Vagina (tissue), 2 donors: ENCODE results near the gene SIPA1L3. TPM values are rescaled to one million over a fixed set of nuclear protein-coding genes. Genes with fewer than 3 reads are reported as not detected.

Experiments used
- DNase-seq, 2 donors: peaks; one replicate each; pipeline ENCODE4 v3.0.0-alpha.2; 2017; ENCODE audit errors: extremely low spot score in 2 of 2
- H3K27ac ChIP-seq: fragments of 200-600 bp; sonication (generic); one replicate; pipeline ENCODE4 v1.5.1; 2019
- H3K27me3 ChIP-seq: fragments of 200-600 bp; sonication (generic); one replicate; pipeline ENCODE4 v1.5.1; 2019
- H3K36me3 ChIP-seq, 2 donors: fragments of 200-600 bp; sonication (generic); one replicate each; pipeline ENCODE4 v1.5.1; 2017 to 2019
- H3K4me1 ChIP-seq: fragments of 200-600 bp; sonication (generic); one replicate; pipeline ENCODE4 v1.5.1; 2019
- H3K4me3 ChIP-seq, 2 donors: fragments of 200-600 bp; sonication (generic); 1 replicate in 1 of 2; 2 replicates in 1 of 2; pipeline ENCODE4 v1.5.1; 2016 to 2019
- H3K9me3 ChIP-seq: fragments of 200-600 bp; sonication (generic); one replicate; pipeline ENCODE4 v1.5.1; 2019
- CTCF ChIP-seq, 3 experiments: fragments of 450-650 bp in 2 of 3; fragments of 200-600 bp in 1 of 3; sonication (generic) in 1 of 3; IDR thresholded peaks; one replicate each; pipeline ENCODE4 v1.5.1; 2017 to 2019; ENCODE audit warnings: antibody characterized with exemption in 3 of 3, mild to moderate bottlenecking in 2 of 3, moderate library complexity in 2 of 3
- POLR2A ChIP-seq, 2 donors: fragments of 450-650 bp; IDR thresholded peaks; one replicate each; pipeline ENCODE4 v1.6.1; 2017; ENCODE audit warnings: antibody characterized with exemption in 2 of 2, mild to moderate bottlenecking in 2 of 2, moderate library complexity in 2 of 2
- POLR2AphosphoS5 ChIP-seq, 2 donors: sonication (generic); formaldehyde crosslinking; IDR thresholded peaks; one replicate each; pipeline ENCODE4 v1.9.0; 2017; ENCODE audit warnings: antibody characterized with exemption in 2 of 2, mild to moderate bottlenecking in 2 of 2, low read depth in 1 of 2; ENCODE audit not compliant: insufficient read depth in 1 of 2
- intact Hi-C: fragments of 100-400 bp; cut with DNase I; formaldehyde crosslinking; loops from one replicate; pipeline ENCODE4 v1.15.1; 2023
- total RNA-seq: library from RNA; depleted of rRNA; stranded (reverse); fragments of >200 nt; gene quantifications from one replicate; pipeline ENCODE4 v1.2.3, GENCODE V29; 2016

SIPA1L3 gene
- total RNA-seq, 1 donor from 2014 or later: 13.0 TPM

GRCh38 chr19:37936166-37936565, 29.2 kb downstream of the SIPA1L3 start:
- Histone ChIP-seq H3K27ac (no peak overlapping the region), H3K4me3 (no peak overlapping the region), H3K4me1 (peaks cover 26% of the 10 kb centered on the region), H3K9me3 (peaks cover 6% of the 10 kb centered on the region), H3K27me3 (no peaks in the 10 kb centered on the region), H3K36me3 (peaks cover 0 to 5% of the 10 kb centered on the region in 2 donors)
- no peak for DNase-seq
- intact Hi-C loops: no loop called here
- TF ChIP-seq POLR2AphosphoS5 (IDR thresholded peaks at IDR 0.05; ENCODE audit: insufficient read depth in 1 of 2, low read depth in 1 of 2) (no peak), POLR2A (IDR thresholded peaks at IDR 0.05) (no peak), CTCF (IDR thresholded peaks at IDR 0.05) (no peak)

- Histone ChIP-seq H3K27ac (no peak overlapping the region), H3K27me3 (no peaks in the 10 kb centered on the region), H3K9me3 (peaks cover 6% of the 10 kb centered on the region), H3K36me3 (peaks cover 0 to 5% of the 10 kb centered on the region in 2 donors), H3K4me1 (peaks cover 20% of the 10 kb centered on the region), H3K4me3 (no peak overlapping the region)
- no peak for TF ChIP-seq POLR2AphosphoS5 (IDR thresholded peaks at IDR 0.05; ENCODE audit: insufficient read depth in 1 of 2, low read depth in 1 of 2)
- intact Hi-C loops: no loop called here
- no peak for DNase-seq
Observed at GRCh38 chr19:37936886-37937285, 29.9 kb downstream of the SIPA1L3 start.

GRCh38 chr19:37938353-37938752, 31.3 kb downstream of the SIPA1L3 start:
- H3K4me3 ChIP-seq: no peak overlapping the region
- no peak overlapping the region for H3K27ac ChIP-seq
- intact Hi-C loops: no loop called here
- TF ChIP-seq POLR2AphosphoS5 (IDR thresholded peaks at IDR 0.05; ENCODE audit: insufficient read depth in 1 of 2, low read depth in 1 of 2) (no peak), POLR2A (IDR thresholded peaks at IDR 0.05) (no peak), CTCF (IDR thresholded peaks at IDR 0.05) (no peak)
- no peak for DNase-seq
- peaks cover 0 to 5% of the 10 kb centered on the region in 2 donors for H3K36me3 ChIP-seq
- no peaks in the 10 kb centered on the region for H3K27me3 ChIP-seq
- H3K9me3 ChIP-seq: peaks cover 6% of the 10 kb centered on the region
- H3K4me1 ChIP-seq: peaks cover 8% of the 10 kb centered on the region

GRCh38 chr19:37941782-37942515, 34.9 kb downstream of the SIPA1L3 start:
- H3K27ac ChIP-seq: no peak overlapping the region
- no peak for TF ChIP-seq POLR2AphosphoS5 (IDR thresholded peaks at IDR 0.05; ENCODE audit: insufficient read depth in 1 of 2, low read depth in 1 of 2)
- no peak for TF ChIP-seq POLR2A (IDR thresholded peaks at IDR 0.05)
- no peak for TF ChIP-seq CTCF (IDR thresholded peaks at IDR 0.05)
- intact Hi-C loops: no loop called here
- H3K4me1 ChIP-seq: no peaks in the 10 kb centered on the region
- DNase-seq: no peak
- H3K9me3 ChIP-seq: no peaks in the 10 kb centered on the region
- no peak overlapping the region for H3K4me3 ChIP-seq
- H3K36me3 ChIP-seq: no peaks in the 10 kb centered on the region
- H3K27me3 ChIP-seq: no peaks in the 10 kb centered on the region

- Histone ChIP-seq H3K27ac (no peak overlapping the region), H3K4me3 (no peak overlapping the region), H3K4me1 (no peaks in the 10 kb centered on the region), H3K36me3 (no peaks in the 10 kb centered on the region), H3K9me3 (no peaks in the 10 kb centered on the region), H3K27me3 (no peaks in the 10 kb centered on the region)
- TF ChIP-seq POLR2AphosphoS5 (IDR thresholded peaks at IDR 0.05; ENCODE audit: insufficient read depth in 1 of 2, low read depth in 1 of 2) (no peak), CTCF (IDR thresholded peaks at IDR 0.05) (no peak), POLR2A (IDR thresholded peaks at IDR 0.05) (no peak)
- no peak for DNase-seq
- intact Hi-C loops: no loop called here
Observed at GRCh38 chr19:37942516-37942902, 35.5 kb downstream of the SIPA1L3 start.
